Dermis blood vessel endothelial cell (primary cell): Measurements from ENCODE around the gene TRAF3. TPM values are rescaled to one million over a fixed set of nuclear protein-coding genes. Genes with fewer than 3 reads are reported as not detected.
"Not testable (repeated sequence)": the region's sequence is repeated elsewhere in the genome, so short reads cannot be mapped to it uniquely, and the experiment has no call there.

ENCODE experiments used
- DNase-seq: peaks from one replicate; pipeline ENCODE4 v3.0.0; 2010
- total RNA-seq: library from RNA; depleted of rRNA; stranded (reverse); fragments of >200 nt; gene quantifications from 2 replicates; pipeline ENCODE4 v1.2.3, GENCODE V29; 2014

TRAF3 gene
- total RNA-seq, 1 donor from 2014 or later = 30.3 TPM

- no peak for DNase-seq
Measured at GRCh38 chr14:102752239-102752847, 24.9 kb upstream of the TRAF3 start.

- DNase-seq = no peak
Measured at GRCh38 chr14:102754370-102755262, 22.6 kb upstream of the TRAF3 start.

GRCh38 chr14:102757646-102758045, 19.6 kb upstream of the TRAF3 start:
- no peak for DNase-seq

GRCh38 chr14:102758087-102758486, 19.2 kb upstream of the TRAF3 start:
- no peak for DNase-seq

GRCh38 chr14:102759456-102760187, 17.6 kb upstream of the TRAF3 start:
- peak; percentile 77 for DNase-seq

- DNase-seq = no peak
Measured at GRCh38 chr14:102760496-102761193, 16.6 kb upstream of the TRAF3 start.

DNA sequence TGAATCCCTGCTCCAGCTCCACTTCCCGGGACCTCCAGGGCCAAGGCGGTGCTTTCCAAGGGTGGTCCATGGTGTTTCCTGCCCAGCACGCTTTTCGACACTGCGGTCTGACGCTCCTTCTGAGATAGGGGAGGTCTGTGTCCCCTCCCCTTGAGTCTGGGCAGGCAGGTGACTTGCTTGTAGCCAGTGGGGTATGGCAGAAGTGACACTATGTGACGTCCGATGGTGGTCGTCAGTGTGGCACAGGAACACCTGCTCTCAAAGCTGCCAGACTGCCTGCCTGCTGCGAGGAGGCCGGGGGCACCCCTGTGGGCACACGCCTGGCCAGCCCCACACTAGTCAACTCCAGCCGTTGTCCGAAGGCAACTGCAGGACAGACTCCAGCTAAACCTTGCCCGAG, 16.0 kb upstream of the TRAF3 start:
- DNase-seq = no peak

- DNase-seq = no peak
Measured at GRCh38 chr14:102764220-102764671, 13.0 kb upstream of the TRAF3 start.

- not testable (repeated sequence) for DNase-seq
Measured at GRCh38 chr14:102765770-102766169, 11.5 kb upstream of the TRAF3 start.

DNA sequence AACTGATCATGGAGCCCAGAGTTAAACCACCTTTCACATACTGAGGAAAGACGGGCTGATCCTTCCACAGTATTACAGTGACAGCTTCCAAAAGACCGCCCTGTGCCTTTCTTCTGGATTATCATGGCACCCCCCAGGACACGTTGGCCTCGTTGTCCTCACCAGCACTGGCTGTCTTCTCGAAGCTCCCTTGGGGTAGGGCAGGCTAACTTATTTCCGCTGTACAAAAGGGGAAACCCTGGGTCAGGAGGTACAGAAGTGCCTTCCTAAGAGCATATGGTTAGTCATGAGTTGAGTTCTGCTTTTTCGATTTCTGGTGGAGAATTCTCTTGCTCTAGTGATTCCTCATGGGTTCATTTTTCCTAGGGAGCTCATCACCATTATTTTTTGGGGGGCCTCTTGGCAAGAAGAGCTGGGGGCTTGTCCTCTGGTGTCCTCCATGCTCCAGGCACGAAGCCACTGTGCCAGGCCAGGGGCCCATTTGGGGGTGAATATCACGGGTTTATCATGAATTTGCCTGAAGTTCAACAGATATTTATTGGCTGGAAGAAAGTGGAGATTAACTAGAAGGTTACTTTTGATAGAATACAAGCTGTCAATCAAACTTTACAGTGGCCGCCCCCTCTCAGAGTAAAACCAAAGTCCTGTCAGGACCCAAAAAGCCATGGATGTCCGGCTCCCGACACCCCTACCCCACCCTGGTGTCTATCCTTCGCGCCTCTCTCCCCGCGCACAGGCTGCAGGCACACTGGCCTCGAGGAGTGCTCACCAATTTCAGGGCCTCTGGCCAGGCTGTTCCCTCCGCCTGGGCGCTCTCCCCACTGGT, 8.8 kb upstream of the TRAF3 start:
- DNase-seq = no peak

- DNase-seq = no peak
Measured at GRCh38 chr14:102769049-102769327, 8.3 kb upstream of the TRAF3 start.

DNA sequence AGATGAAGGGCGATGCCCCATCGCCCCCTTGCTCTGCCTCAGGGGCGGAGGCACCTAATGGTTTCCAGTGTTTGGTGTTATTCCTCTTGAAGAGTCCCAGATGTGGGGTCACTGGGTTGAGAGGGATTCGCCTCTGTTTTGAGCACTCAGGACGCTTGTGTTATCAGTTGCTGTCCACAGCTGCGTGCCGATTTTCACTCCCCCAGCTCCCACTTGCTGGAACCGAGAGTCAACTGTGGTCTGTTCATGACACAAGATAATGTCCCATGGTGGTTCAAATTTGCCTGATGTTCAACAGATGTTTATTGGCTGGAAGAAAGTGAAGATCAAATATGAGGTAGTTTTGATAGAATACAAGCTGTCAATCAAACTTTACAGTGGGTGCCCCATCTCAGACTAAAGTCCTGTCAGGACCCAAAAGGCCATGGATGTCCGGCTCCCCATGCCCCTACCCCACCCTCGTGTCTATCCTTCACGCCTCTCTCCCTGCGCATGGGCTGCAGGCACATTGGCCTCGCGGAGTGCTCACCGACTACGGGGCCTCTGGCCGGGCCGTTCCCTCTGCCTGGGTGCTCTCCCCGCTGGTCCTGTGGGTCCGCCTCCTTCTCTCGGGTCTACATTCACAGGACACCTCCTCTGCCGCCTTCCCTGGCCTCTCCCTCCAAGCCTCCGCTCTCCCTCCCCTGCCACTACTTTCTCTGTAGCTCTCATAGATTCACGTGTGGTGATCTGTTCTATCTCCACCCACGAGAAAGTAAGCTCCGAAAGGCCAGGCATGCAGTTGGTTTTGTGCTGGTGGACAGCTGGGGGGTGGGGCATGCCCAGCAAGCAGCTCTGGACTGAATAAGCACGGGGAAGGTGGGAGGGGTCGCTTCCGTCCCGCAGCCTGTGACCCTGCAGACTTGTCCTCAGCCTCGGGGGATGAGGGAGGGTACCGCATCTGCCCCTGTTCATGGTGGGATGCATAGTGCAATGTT, 6.8 kb upstream of the TRAF3 start:
- no peak for DNase-seq

DNA sequence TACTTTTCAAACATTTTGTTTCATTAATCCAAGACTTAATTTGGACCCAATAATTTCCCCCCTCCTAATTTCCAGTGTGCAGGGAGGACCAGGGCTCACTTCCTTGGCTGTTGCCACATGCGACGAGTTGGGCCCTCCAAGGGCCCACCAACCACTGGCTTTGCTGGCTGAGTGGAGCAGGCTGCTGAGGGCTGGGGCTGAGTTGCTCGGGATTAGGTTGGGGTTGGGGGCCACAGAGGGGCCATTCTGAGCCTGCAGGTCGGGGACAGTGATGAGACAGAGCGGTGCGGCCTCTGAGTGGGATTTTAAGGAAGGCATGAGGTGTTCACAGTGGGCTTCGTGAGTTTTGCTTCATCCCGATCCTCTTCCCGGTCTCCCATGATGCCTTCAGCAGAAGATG, 6.1 kb upstream of the TRAF3 start:
- DNase-seq = no peak

- DNase-seq = peak; percentile 62
Measured at GRCh38 chr14:102772781-102773570, 4.3 kb upstream of the TRAF3 start.

DNA sequence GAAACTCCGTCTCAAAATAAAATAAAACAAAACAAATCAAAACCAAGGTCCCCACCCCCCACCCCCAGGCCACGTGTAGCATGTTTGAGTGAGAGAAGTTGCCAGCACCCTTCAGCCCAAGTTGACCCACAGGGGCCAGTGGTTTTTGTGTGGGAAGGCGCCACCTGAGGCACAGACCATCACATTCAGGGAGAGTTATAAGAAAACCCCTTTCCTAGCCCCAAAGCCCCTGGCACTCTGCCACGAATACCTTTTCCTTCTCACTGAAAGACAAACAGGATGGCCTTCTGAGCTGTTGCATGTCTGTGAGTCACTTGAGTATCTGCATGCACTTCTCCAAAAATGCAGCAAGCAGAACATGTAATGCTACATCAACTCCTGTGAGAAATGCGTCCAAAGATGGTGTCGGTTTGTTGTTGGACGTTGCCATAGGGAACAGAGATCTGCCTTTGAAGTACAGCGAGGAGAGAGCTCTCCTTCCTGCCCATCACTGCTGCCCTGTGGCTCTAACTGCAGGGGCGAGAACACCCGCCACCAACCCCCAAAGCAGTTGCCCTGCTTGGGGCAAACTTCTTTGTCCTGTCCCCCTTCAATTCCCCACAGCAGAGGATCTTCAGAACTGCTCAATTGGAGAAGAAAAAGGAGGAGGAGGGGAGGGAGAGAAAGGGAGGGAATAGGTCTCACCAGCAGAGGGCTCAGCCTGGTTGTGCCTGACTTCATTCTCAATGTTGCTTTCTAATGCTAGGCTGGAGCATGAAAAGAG, 2.7 kb upstream of the TRAF3 start:
- DNase-seq = peak; percentile 79

- peak; percentile 70 for DNase-seq
Measured at GRCh38 chr14:102775855-102776760, 1.1 kb upstream of the TRAF3 start.

- DNase-seq = peak; percentile 23
Measured at GRCh38 chr14:102777711-102778337, 575 bp downstream of the TRAF3 start.
